ENCODE results near the gene CACHD1. TPM values are rescaled to one million over a fixed set of nuclear protein-coding genes. Genes with fewer than 3 reads are reported as not detected.
"Not testable (repeated sequence)": the region's sequence is repeated elsewhere in the genome, so short reads cannot be mapped to it uniquely, and the experiment has no call there.

The CACHD1 gene
- polyA plus RNA-seq, 1 of the 3 experiments (the other 2 are of a cell fraction), result 2.2 TPM

DNA sequence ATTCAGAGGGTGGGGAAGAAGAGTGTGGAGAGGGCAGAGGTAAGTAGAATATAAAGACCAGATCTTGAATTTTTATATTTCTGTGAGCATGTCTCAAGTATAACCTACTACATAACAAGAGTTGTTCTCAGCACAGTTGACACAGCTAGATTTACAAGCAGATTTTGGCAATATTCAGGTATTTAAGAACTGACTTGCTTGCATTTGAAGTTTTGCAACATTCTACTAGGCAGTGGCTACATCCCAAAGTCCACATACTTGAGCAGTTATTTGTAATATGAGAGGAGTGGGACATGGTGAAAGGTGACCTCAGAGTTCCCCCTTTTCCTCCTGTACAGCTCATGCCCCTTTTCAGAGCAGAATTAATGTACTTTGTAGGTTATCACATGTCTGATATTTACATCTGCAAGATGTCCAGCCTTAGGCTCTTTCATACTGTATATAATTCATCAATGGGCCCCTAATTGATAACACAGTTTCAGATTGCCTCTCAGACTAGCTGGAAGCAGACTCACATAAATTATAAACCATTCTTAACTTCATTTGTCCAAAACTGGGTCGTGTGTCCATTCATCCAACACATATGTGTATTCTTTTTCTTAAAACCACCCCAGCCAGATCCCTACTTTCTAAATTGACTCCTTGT lies 138.2 kb downstream of the CACHD1 start (continued):
- TF ChIP-seq, protein P1, sequence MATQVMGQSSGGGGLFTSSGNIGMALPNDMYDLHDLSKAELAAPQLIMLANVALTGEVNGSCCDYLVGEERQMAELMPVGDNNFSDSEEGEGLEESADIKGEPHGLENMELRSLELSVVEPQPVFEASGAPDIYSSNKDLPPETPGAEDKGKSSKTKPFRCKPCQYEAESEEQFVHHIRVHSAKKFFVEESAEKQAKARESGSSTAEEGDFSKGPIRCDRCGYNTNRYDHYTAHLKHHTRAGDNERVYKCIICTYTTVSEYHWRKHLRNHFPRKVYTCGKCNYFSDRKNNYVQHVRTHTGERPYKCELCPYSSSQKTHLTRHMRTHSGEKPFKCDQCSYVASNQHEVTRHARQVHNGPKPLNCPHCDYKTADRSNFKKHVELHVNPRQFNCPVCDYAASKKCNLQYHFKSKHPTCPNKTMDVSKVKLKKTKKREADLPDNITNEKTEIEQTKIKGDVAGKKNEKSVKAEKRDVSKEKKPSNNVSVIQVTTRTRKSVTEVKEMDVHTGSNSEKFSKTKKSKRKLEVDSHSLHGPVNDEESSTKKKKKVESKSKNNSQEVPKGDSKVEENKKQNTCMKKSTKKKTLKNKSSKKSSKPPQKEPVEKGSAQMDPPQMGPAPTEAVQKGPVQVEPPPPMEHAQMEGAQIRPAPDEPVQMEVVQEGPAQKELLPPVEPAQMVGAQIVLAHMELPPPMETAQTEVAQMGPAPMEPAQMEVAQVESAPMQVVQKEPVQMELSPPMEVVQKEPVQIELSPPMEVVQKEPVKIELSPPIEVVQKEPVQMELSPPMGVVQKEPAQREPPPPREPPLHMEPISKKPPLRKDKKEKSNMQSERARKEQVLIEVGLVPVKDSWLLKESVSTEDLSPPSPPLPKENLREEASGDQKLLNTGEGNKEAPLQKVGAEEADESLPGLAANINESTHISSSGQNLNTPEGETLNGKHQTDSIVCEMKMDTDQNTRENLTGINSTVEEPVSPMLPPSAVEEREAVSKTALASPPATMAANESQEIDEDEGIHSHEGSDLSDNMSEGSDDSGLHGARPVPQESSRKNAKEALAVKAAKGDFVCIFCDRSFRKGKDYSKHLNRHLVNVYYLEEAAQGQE (IDR thresholded peaks at IDR 0.05; ENCODE audit: low read depth, low read length), result no peak
- TF ChIP-seq, protein P2, sequence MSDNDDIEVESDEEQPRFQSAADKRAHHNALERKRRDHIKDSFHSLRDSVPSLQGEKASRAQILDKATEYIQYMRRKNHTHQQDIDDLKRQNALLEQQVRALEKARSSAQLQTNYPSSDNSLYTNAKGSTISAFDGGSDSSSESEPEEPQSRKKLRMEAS (IDR thresholded peaks at IDR 0.05; ENCODE audit: low read depth), result no peak
- no peak for TF ChIP-seq JUND (IDR thresholded peaks at IDR 0.05)
- TF ChIP-seq SIN3A (IDR thresholded peaks at IDR 0.05; ENCODE audit: borderline replicate concordance, low read depth, low read length), result no peak
- TF ChIP-seq, protein P3, sequence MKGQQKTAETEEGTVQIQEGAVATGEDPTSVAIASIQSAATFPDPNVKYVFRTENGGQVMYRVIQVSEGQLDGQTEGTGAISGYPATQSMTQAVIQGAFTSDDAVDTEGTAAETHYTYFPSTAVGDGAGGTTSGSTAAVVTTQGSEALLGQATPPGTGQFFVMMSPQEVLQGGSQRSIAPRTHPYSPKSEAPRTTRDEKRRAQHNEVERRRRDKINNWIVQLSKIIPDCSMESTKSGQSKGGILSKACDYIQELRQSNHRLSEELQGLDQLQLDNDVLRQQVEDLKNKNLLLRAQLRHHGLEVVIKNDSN (IDR thresholded peaks at IDR 0.05; ENCODE audit: borderline replicate concordance, low read depth), result no peak
- no peak for TF ChIP-seq FOSL2 (IDR thresholded peaks at IDR 0.05; ENCODE audit: borderline replicate concordance, low read depth)

DNA sequence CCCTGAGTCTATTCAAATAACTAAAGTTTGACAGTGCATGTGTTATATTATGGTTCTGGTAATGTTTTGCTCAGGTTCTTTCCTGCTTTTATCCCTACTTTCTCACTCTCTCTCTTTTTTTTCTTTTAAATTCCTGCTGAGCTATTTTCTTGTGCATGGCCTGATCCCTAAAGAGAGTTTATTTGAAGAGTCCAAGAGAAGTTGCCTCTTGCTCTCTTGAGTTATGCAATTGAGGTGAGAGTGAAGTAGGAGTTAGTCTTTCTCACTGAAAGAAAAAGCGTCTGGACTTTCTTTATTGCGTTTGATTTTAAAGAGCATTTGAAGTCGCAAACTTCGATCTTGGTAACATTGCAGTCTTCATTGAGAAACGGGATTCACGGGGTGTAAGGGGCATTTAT lies 138.7 kb downstream of the CACHD1 start:
- CTCF ChIA-PET, result interaction anchor here (1.7 kb wide), 1 partner anchor 16 kb away, joined by 3 read pairs; no protein-coding TSS in a partner anchor
- H3K4me3 ChIP-seq (ENCODE audit: low read depth in 2 of 2, low read length in 1 of 2), result no peak overlapping the region
- no peaks in the 10 kb centered on the region for H3K9me2 ChIP-seq
- H2AFZ ChIP-seq (ENCODE audit: low read depth), result no peak overlapping the region
- no peak overlapping the region for H3K9ac ChIP-seq
- H3K36me3 ChIP-seq (replicated peaks in 1 of 2; ENCODE audit: control insufficient read depth in 1 of 2, insufficient read depth in 2 of 2, low read length in 1 of 2), result peaks cover 0 to 6% of the 10 kb centered on the region in 2 experiments
- no peaks in the 10 kb centered on the region for H4K20me1 ChIP-seq (ENCODE audit: insufficient read depth)
- no peaks in the 10 kb centered on the region for H3K79me2 ChIP-seq (ENCODE audit: insufficient read depth)
- POLR2A ChIA-PET, result no interaction called here
- WGBS (ENCODE audit: low lambda C conversion rate), result 95% methylated on average over 6 of the region's 6 CpGs
- TF ChIP-seq, protein P2 (IDR thresholded peaks at IDR 0.05; ENCODE audit: low read depth), result no peak
- TF ChIP-seq RFX5 (IDR thresholded peaks at IDR 0.05; ENCODE audit: low read length) (no peak), SIN3A (IDR thresholded peaks at IDR 0.05; ENCODE audit: borderline replicate concordance, low read depth, low read length) (no peak), POLR2AphosphoS5 (IDR thresholded peaks at IDR 0.05; ENCODE audit: low read depth, low read length) (no peak), RAD21 (IDR thresholded peaks at IDR 0.05; ENCODE audit: low read length) (no peak), TEAD4 (IDR thresholded peaks at IDR 0.05; ENCODE audit: borderline replicate concordance, insufficient read depth) (no peak)
- TF ChIP-seq, protein P4, sequence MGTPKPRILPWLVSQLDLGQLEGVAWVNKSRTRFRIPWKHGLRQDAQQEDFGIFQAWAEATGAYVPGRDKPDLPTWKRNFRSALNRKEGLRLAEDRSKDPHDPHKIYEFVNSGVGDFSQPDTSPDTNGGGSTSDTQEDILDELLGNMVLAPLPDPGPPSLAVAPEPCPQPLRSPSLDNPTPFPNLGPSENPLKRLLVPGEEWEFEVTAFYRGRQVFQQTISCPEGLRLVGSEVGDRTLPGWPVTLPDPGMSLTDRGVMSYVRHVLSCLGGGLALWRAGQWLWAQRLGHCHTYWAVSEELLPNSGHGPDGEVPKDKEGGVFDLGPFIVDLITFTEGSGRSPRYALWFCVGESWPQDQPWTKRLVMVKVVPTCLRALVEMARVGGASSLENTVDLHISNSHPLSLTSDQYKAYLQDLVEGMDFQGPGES (IDR thresholded peaks at IDR 0.05; ENCODE audit: low read depth, low read length), result no peak
- peak overlapping the region in 1 of 2 experiments; percentile 95; a peak in 2 of 4 replicates for H3K27ac ChIP-seq (ENCODE audit: low read depth in 2 of 2, low read length in 1 of 2)
- H3F3A ChIP-seq (replicated peaks; ENCODE audit: insufficient read depth), result no peaks in the 10 kb centered on the region
- no peaks in the 10 kb centered on the region for H3K27me3 ChIP-seq (ENCODE audit: insufficient read depth)
- no peaks in the 10 kb centered on the region for H3K9me3 ChIP-seq
- peaks cover 0 to 6% of the 10 kb centered on the region in 2 experiments; a peak in 2 of 4 replicates for H3K4me1 ChIP-seq (ENCODE audit: control insufficient read depth in 1 of 2, insufficient read depth in 2 of 2, low read depth in 1 of 2, low read length in 1 of 2)
- DNase-seq, result no peak
- H3K4me2 ChIP-seq, result no peak overlapping the region

DNA sequence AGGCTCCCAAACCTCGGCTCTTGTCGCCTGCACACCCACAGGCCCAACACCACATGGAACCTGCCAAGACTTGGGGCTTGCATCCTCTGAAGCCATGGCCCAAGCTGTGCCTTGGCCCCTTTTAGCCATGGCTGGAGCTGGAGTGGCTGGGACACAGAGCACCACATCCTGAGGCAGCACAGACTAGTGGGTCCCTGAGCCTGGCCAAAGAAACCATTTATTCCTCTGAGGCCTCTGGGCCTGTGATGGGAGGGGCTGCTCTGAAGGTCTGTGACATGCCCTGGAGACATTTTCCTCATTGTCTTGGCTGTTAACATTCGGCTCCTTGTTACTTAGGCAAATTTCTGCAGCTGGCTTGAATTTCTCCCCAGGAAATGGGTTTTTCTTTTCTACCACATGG lies 141.0 kb downstream of the CACHD1 start:
- CTCF ChIA-PET, result interaction anchor here (0.8 kb wide), 1 partner anchor 53 kb away, joined by 3 read pairs; no protein-coding TSS in a partner anchor
- DNase-seq; H3K4me3 ChIP-seq (ENCODE audit: low read depth in 2 of 2, low read length in 1 of 2); H2AFZ ChIP-seq (ENCODE audit: low read depth); H3K36me3 ChIP-seq (replicated peaks in 1 of 2; ENCODE audit: control insufficient read depth in 1 of 2, insufficient read depth in 2 of 2, low read length in 1 of 2); H3K27ac ChIP-seq (ENCODE audit: low read depth in 2 of 2, low read length in 1 of 2); H3F3A ChIP-seq (replicated peaks; ENCODE audit: insufficient read depth); H3K4me2 ChIP-seq; H3K9ac ChIP-seq; H3K9me3 ChIP-seq; H3K9me2 ChIP-seq; H3K79me2 ChIP-seq (ENCODE audit: insufficient read depth); H3K4me1 ChIP-seq (ENCODE audit: control insufficient read depth in 1 of 2, insufficient read depth in 2 of 2, low read depth in 1 of 2, low read length in 1 of 2); H3K27me3 ChIP-seq (ENCODE audit: insufficient read depth); POLR2A ChIA-PET; H4K20me1 ChIP-seq (ENCODE audit: insufficient read depth): not testable (repeated sequence)
- WGBS (ENCODE audit: low lambda C conversion rate), result 92% methylated on average over 3 of the region's 3 CpGs
